Activated CD4-positive, alpha-beta T cell treated with anti-CD3 and anti-CD28 coated beads, Interleukin-2, amount 50 U/mL, for 48 hours (primary cell): ENCODE data around the gene MPV17.
A peak's percentile ranks its signal among the peaks of the same experiment; 100 is the strongest.
"Not testable (repeated sequence)": the region's sequence is repeated elsewhere in the genome, so short reads cannot be mapped to it uniquely, and the experiment has no call there.

Source experiments
- DNase-seq, 2 experiments: peaks; one replicate each; pipeline ENCODE4 v3.0.0-alpha.2; 2020

MPV17 gene, protein sequence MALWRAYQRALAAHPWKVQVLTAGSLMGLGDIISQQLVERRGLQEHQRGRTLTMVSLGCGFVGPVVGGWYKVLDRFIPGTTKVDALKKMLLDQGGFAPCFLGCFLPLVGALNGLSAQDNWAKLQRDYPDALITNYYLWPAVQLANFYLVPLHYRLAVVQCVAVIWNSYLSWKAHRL

DNA sequence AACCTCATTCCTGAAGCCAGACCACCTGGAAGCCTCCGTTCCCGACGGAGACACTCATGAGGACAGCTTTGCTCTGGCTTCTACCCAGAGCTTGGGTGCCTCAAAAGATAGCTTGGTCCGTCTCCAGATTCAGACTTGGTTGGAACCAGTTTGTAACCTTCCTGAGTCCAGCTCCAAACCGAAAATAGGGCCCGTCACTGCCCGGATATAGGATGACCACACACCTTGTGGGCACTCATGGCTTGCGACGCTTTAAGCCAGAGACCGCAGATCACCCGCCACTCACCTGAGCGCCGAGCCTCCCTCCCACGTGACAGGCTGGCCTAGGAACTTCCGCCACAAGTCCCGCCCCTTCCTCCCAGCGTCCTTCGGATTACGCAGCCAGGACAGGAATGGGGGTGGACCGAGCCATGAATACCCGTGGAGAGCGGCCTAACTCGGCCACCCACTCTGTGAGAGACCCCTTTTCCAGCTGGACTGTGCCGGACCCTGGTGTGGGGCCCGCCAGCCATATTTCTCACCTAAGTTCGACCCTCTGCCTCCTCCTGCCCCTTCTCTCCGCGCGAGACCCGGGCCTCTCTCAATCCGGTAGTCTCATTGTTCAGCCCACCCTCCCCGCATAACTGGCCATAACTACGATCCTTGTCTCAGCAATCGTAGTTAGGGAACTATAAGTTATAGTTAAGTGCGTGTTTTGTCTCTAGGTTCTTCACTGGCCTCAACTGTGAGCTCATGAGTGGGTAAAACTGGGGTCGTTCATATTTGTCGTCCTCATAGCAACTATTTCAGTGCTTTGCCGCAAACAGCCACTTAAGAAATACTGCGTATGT lies at the start of gene MPV17:
TSS of gene MPV17 (minus strand) at position 332 of the 830 bp plus-strand sequence. CDS start 580 bp downstream, outside the sequence.
- peak; percentile 90 to 92 for DNase-seq

DNA sequence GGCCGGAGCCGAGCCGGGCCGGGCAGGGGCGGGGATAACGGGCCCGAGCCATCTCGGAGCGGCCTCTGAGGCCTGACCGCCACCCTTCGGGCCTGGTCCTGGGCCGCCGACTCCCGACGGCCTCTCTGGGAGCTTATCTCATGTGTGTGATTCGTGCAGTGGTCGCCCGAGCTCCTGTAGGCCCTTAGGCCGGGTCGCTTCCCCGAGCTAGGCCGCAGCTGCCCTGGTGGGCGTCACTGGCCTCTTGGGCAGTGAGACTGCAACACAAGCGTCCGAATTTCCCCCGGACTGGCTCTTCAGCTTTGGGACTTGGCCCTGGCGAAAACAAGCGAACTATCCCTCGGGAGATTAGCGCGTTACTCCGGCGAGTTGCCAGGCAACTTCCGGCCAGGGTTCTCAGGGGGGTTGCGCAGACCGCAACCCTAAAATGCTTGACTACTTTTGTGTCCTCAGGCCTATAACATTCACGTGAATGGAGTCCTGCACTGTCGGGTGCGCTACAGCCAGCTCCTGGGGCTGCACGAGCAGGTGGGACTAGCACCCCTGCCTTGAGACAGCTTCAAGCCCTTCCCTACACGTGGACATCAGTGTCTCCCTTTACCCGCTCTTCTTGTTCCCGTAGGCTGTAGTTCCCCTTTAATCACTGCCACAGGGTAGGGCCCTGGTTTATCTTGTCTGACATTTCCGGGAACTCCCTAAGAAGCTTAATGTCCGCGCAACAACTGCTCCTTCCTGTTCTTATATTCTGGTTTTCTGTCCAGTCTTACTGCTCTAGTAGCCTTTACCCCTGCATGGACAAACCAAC lies 48.1 kb upstream of the MPV17 start:
- DNase-seq: peak; percentile 36 to 45

DNA sequence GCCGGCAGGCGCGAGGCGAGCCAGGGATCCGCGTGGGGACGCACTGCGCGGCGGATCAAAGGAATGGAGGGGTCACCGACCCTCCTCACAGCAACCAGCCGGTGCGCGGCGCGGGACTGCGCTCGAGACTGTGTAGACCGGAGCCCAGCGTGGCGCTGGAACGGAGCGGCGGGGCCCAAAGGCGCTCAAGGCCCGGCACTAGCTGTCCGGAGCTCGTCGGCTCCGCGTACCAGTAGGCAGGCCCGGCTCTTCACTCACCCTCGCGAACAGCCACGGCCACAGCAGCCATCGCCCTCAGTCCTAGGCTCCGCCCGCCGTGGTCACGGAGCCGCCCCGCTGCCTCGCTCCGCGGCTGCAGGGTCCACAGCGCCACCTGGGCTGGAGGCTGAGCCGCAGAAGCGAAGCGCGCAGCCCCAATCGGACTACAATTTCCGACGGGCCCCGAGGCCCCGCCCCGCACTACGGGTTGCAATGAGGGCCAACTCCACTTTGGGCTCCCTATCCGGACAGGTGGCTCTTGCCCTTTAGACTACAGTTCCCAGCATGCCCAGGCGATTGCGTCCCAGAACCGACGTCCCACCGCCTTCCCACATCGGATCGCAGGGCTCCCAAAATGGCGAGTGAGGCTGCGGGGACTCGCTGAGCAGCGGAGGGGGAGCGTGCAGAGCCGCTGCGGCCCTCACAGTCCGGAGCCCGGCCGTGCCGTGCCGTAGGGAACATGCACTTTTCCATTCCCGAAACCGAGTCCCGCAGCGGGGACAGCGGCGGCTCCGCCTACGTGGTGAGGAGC lies 47.3 kb upstream of the MPV17 start, which contains the start of the genes EIF2B4 and SNX17:
TSS of gene EIF2B4 (minus strand) at position 313 of the 790 bp plus-strand sequence. CDS start at position 289, 24 bp downstream.
TSS of gene SNX17 (plus strand) at position 591 of the 790 bp plus-strand sequence. CDS start at position 719, 128 bp downstream.
- DNase-seq: peak; percentile 99

DNA sequence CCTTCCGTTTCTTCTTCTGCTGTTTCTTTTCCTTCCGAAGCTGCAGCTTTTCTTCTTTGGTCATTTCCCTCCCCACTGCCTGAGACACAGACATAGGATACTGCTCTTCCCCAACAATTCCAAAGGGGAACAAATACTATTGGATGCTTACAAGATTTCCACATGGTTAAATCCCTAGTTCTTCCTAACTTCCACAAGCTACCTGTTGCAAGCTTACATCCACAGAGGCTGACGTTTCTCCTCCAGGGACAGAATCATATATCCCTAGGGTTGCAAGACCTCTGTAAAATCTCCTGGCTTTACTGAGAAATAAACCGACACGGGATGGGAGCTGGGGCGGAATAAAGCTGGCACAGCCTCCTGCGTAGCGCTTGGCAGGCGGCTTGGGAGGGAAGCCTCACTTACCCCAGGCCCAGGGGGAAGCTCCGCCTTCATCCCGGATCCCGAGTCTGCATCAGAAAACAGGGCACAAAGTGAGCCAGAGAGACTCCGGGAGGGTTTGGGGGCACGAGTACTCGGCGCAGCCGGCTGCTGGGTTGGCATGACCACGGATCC lies 46.7 kb upstream of the MPV17 start:
- DNase-seq: peak in 1 of 2 experiments; percentile 52

DNA sequence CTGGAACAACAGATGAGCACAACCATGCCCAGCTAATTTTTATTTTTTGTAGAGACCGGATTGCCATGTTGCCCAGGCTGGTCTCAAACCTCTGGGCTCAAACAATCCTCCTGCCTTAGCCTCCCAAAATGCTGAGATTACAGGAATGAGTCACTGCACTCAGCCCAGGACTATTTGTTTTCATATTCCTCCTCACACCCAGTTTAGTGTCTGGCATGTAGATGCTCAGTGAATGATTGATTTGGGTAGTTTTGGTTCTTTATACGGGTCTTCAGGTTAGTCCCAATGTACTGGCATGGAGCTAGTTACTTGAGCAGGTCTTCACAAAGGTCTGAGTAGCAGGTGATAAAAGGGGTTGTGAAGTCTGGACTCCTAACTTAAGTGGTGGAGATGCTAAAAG lies 41.0 kb upstream of the MPV17 start:
- DNase-seq: no peak

DNA sequence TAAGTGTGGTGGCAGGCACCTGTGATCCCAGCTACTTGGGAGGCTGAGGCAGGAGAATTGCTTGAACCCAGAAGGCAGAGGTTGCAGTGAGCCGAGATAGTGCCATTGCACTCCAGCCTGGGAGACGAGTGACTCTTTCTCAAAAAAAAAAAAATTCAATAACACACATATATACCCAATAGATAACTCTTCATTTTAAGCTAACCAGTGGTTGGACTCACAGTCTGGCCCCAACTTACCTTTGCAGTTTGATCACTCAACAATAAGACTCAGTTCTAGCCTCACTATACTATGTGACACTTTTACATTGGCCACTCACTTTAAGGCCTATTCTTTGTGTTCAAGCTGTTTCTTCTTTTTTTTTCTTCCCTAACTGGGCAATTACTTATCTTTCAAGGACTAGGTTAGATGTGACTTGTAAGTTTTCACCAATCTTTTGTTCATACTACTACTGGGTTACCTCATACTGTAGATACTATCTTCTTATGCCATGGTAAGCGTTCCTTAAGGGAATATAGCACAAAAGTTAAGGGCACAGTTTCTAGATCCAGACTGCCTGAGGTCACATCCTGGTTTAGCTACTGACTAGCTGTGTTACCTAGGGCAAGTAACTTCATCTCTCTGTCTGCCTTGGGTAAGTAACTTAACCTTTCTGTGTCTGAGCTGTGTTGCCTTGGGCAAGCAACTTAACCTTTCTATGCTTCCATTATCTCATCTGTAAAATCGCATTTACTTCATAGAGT lies 40.0 kb upstream of the MPV17 start:
- no peak for DNase-seq

DNA sequence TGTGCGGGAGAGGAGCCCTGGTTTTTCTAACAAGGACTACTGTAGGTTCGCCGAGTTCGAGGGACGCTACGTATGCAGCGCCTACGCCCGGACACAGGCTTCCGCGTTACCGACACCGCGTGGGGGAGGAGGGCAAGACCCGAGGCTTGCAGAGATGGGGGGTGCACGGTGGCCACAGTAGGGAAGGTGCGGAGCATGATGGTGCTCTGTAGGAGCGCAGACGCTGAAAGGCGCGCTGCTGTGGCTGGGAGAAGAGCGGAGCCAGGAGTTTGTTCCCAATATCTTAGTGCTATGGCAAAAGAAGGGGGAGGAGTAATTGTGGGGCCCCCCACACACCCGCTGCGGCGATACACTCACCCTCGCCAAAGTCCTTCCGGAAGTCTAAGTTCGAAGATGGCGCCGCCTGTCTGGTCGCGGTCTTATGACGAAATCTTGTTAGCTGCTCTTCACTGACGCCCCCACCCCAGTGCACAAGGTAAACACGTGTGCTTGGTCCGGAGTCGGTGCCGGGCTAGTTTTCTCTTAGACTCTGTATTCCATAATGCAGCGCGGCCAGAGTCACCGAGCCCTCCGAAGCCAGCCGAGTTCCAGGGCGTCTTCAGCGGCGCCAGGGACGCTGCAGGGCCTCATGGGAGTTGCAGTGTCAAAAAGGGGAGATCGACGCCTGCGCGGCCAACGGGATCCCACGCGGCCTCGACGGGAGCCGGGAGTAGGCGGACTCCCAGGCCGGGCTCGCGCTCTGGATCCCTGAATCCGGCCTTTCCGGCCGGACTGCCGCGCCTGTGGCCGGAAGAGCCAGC lies 33.7 kb upstream of the MPV17 start, which contains the start of gene GTF3C2:
TSS of gene GTF3C2 (minus strand) at position 383 of the 800 bp plus-strand sequence. CDS start 13,210 bp downstream, outside the sequence.
- DNase-seq: peak; percentile 91 to 94

DNA sequence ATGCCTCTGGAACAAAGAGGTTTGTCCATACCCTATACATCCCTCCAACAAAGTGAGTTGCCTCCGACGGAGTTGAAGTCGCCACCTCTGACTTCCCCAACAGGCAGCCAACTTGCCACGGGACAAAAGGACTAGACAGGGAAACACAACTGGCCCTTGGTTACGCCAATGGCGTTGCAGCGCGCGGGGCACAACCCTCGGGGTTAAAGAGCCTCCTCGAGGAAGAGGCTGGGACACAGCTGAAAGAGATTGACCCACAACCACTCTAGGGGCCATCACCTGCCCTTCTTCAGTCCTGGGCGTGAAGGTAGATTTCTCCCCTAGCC lies 33.1 kb upstream of the MPV17 start:
- no peak for DNase-seq

DNA sequence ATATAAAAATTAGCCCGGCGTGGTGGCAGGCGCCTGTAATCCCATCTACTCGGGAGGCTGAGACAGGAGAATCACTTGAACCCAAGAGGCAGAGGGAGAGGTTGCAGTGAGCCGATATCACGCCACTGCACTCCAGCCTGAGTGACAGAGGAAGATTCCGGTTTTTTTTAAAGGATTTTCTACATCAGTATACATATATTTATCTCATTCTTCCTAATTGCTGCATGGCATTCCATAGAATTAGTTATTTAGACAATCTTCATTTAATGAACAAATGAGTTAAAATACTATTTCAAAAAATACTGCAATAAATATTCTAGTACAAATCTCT lies 31.7 kb upstream of the MPV17 start:
- DNase-seq: no peak

DNA sequence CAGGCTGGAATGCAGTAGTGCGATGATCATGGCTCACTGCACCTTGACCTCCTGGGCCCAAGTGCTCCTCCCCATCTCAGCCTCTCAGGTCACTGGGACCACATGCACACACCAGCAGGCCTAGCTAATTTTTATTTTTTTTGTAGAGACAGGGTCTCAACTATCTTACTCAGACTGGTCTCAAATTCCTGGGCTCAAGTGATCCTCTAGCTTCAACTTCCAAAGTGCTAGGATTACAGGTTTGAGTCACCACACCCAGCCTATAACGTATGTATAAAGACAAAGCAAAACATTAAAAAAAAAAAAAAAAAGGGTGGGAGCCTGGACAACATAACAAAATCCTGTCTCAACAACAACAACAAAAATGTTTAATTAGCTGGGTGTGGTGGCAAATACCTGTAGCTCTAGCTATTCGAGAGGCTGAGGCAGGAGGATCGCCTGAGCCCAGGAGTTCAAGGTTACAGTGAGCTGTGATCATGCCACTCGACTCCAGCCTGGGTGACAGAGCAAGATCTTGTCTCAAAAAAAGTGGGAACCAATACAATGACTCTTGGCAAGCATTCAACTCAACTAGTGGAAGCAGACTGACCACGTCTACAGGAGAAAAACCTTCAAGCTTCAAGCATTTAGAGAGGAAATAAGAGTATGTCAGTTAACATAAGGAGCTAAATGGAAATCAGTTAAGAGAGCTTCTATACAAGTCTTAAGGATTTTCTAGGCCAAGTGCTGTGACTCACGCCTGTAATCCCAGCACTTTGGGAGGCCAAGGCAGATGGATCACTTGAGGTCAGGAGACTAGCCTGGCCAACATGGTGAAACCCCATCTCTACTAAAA lies 31.1 kb upstream of the MPV17 start:
- no peak for DNase-seq

DNA sequence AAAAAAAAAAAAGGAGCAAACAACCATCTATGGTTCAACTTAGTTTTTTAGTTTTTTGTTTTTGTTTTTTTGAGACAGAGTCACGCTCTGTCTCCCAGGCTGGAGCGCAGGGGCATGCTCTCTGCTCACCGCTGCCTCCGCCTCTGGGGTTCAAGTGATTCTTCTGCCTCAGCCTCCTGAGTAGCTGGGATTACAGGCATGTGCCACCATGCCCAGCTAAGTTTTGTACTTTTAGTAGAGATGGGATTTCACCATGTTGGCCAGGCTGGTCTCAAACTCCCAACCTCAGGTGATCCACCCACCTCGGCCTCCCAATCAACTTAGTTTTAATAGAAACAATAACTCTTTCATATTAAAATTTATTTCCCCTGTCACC lies 30.5 kb upstream of the MPV17 start:
- DNase-seq: not testable (repeated sequence)

DNA sequence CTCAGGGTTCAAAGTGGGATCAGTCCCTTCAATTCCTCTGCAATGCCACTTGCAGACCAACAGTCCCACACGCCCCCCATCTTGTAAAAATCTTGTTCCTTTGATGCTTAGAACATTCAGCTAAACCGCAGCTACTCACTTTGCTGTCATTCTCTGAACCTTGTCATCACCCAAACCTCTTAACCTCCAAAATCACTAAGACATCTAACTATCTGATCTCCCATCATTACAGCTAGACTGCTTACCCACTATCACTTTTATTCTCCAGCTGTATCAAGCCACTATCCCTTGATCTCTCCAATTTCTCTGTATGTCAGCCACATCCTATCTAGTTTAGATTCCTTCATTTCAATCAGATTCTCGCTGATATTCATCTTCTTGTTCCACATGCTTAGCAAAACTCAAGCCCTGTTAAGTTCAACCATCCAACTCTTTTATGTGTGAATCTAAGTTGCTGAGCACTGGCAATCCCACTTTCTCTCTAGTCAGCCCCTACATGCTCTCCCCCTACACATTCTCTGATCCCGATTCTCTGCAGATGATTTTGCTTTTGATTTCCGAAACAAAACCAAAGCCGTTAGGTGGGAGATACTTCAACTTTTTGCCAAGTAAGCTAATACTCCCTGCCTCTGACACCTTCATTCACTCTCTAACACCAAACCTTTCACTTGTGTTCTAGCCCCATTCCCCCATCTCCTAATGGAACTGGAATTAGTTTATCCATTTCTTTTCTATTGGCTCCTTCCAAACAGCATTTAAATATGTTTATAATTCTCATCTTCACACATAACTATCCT lies 29.1 kb upstream of the MPV17 start:
- DNase-seq: no peak

DNA sequence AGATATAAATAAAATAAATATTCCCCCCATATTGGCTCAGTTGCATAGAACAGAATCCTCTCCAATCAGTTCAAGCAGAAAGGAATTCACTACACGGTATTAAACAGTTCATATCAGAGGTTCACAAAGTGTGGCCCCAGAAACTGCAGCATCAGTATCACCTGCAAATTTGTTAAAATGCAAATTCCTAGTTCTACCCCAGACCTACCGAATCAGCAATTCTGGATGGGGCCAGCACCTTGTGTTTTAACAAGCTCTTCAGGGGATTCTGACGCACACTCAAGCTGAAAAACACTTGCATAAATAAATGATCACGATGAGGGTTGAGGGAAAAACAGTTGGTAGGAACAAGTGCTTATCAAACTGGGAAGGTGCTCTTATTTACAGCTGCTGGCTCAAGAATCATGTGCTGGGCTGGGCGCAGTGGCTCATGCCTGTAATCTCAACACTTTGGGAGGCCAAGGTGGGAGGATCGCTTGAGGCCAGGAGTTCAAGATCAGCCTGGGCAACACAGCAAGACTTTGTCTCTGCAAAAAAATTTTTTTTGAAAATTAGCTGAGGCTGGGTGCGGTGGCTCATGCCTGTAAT lies 27.3 kb upstream of the MPV17 start:
- no peak for DNase-seq

DNA sequence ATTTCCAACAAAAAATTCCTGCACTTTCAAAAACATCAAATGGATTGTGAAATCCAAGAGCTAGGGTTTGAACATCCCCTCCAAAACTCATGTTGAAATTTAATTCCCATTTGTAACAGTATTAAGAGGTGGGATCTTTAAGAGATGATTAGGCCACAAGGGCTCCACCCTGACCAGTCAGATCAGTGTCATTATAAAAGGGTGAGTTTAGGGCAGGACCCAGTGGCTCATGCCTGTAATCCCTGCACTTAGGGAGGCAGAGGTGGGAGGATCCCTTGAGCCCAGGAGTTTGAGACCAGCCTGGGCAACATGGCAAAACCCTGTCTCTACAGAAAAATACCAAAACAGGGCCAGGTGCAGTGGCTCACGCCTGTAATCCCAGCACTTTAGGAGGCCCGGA lies 24.7 kb upstream of the MPV17 start:
- DNase-seq: no peak

DNA sequence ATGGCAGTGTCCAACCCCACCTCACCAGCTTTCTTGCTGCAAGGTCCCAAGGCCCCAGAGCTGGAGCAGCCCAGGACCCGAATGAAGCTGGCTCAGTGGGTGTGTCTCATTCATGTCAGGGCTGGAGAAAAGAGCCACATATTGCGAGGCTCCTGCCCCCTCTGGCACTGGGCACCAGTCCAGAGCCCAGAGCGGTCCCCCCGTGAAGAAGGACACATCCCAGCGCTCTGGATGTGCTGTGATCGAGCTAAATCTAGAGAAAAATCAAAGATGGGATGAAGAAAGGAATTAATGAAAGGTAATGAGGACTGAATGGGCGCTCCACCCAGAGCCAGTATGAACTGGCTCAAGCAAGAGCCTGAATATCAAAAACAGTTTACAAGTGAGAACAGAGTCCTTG lies 13.3 kb upstream of the MPV17 start:
- DNase-seq: no peak

DNA sequence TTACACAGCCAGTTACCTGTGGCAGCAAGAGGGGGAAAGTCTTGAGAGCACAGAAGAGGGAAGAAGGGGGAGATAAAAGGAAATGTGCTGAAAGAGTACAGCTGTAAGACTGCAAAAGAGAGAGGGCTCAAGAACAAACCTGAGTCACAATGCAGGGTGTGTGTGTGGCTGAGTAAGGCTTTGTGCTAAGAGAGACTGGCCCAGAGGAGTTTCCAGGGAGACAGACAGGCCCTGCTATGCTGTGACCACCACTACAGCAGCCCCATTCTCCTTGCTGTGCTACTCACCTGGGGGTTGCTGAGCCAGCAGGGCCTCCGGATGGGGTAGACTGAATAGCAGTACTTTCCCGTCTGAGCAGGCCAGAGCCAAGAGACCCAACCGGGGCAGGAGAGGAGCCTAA lies 12.4 kb upstream of the MPV17 start:
- no peak for DNase-seq

DNA sequence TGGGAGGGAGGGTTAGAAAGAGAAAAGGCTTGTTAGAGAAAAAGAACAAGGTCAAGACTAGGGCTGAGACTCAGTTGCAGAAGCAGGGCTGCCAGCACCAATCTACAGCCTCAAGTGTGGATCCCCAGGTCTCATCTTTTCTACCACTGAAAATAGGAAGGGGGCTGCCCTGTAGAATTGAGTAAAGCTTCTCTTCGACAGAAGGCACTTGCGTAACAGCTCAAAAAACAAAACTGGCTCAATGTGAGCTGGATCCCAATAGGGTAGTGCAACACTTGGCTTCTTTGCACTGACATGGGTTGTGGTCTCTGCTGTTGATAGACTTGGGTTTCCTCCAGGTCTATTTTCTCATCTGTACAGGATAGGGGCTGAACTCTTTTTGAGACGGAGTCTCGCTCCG lies 1.8 kb upstream of the MPV17 start:
- no peak for DNase-seq

DNA sequence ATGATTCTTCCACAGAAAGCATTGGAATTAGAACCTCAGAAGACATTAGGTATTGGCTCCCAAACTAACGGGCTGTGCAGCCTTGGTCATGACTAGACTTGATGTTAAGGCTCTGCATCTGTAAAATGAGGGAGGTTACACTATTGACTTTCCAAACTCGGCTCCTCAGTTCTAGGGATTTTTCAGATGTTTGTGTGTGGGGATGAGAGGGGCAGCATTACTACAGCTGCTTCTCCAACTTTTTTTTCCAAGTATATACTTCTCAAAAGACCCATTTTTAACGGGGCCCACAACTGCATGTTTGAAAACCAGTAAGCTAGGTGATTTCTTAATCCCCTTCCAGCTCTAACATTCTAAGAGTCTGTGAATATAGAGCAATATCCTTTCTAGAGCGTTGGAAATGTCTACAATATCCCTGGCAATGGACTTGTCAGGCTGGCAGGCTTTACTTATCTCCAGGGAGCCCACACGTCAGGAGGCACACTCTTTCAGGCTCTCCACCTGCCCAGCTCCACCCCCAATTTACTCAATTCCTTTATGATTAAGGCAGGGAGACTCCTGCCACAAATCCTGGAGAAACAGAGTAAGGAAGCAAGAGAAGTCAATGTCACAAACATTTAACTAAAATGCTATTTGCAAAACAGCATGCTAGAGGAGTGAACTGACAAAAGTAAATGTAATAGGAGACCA lies 844 bp upstream of the MPV17 start:
- no peak for DNase-seq
